GM15510 (cell line): Measurements from ENCODE around the gene TIMP1.

Experiments
- POLR2A ChIP-seq: IDR thresholded peaks from 3 replicates; pipeline ENCODE4 v1.6.1; 2011; ENCODE audit warnings: borderline replicate concordance; ENCODE audit not compliant: insufficient read length; ENCODE audit errors: extremely low read depth

The TIMP1 gene

DNA sequence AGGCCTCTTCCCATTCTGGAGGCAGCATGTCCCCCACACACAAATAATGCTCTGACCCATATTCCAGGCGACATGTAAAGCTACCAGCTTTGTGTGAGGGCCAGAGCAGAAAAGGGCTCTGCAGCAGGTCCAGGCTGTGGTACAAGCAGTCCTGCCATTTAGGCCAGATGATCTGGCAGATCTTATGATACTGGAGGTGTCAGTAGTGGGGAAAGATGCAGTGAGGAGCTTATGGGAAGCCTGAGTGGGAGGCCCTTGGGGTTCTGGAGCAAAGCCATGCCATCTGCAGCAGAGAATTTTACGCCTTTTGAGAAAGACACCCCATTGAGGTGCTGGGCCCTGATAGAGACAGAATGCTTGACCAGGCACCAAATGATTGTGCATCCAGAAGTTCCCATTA lies 29.7 kb downstream of the TIMP1 start:
- no peak for TF ChIP-seq POLR2A

DNA sequence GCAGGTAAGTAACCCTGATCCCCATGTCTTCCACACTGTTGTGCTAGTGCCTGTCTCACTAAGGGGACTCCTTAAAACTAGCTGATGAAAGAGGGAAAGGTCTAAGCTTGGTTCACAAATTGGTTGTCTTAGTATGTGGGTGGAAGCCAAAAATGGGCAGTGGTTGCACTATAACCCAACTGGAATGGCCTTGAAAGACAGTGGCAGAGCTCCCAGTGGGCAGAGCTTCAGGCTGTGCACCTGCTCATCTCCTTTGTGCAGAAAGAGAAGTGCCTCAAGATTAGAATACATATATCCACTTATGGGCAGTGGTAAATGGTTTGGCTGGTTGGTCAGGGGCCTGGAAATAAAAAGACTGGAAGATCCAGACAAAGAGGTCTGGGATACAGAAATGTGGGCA lies 30.2 kb downstream of the TIMP1 start:
- no peak for TF ChIP-seq POLR2A

DNA sequence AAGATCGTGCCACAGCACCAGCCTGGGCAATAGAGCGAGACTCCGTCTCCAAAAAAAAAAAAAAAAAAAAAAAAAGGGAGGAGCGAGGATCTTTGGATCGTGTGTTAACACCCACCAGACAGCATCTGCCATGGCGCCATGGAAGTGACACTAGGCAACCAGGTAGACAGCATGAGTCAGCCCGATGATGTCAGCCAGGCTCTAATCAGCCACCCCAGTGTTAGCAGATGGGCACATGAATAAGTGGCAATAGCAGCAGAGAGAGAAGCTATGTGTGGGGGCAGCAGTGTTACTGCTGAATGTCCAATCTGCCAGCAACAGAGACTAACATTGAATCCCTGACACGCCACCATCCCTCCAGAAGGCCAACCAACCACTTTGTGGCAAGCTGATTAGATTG lies 30.8 kb downstream of the TIMP1 start:
- no peak for TF ChIP-seq POLR2A

DNA sequence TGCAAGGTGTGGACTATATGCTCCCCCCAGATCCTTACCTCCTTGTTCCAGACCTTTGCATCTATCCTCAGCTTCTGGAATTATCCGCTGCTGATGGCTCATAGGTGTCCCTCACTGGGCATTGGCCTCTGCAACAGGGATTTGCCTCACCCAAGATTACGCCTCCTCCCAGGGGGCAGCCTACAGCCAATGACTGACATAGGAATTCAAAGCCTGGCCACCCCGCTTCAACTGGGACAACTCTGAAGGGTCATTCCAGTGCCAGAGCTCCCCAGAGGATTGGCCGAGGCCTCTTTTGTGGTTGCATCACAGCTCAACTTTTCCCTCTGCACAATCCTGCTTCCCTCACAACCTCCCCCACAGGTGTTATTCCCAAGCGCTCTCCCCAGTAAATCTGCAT lies 32.4 kb downstream of the TIMP1 start:
- TF ChIP-seq POLR2A: no peak

DNA sequence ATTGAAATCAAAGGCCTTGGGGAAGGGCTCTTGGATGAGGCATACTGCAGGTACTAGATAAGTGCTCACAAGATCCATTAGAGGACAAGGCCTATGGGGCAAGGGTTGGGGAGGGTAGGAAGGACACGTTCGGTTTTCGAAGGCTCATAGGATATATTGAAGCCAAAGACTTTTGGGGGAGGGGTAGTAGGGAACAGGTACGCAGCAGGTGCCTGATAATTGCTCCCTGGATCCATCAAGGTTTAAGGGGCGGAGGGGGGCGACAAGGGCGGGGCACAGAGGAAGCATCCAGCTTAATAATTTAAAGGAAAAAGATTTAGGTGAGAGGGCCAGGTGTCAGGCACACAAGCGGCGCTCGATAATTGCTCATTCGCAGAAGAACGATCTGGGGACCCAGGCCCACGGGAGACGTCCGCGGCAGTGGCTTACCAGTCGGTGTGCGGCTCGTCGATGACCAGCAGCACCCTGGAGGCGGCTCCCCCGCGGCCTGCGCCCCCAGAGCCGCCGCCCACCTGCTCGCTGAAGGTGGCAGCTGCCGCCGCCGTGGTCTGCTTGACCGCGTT lies 36.8 kb downstream of the TIMP1 start:
- TF ChIP-seq POLR2A: no peak

DNA sequence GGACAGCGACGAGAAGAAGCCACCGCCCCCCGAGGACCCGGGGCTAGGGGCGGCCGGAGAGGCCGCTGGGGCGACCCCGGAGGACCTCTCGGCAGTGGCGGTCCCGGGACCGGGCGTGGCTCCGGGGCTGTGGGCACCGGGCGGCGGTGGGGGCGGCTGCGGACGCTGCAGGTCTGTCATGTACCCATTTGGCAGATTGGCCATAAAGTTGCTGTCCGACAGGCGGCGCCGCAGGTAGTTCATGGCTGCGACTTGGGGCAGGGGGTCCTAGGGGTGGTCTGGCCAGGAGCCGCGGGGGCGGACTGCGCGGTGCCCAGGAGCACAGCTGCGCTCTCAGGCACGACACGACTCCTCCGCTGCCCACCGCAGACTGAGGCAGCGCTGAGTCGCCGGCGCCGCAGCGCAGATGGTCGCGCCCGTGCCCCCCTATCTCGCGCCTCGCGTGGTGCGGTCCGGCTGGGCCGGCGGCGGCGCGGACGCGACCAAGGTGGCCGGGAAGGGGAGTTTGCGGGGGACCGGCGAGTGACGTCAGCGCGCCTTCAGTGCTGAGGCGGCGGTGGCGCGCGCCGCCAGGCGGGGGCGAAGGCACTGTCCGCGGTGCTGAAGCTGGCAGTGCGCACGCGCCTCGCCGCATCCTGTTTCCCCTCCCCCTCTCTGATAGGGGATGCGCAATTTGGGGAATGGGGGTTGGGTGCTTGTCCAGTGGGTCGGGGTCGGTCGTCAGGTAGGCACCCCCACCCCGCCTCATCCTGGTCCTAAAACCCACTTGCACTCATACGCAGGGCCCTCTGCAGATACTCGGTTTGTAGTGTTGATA lies 37.5 kb downstream of the TIMP1 start, which contains the start of gene SYN1:
TSS of gene SYN1 (minus strand) at position 372 of the 817 bp plus-strand sequence. CDS start at position 243, 129 bp downstream.
- no peak for TF ChIP-seq POLR2A

DNA sequence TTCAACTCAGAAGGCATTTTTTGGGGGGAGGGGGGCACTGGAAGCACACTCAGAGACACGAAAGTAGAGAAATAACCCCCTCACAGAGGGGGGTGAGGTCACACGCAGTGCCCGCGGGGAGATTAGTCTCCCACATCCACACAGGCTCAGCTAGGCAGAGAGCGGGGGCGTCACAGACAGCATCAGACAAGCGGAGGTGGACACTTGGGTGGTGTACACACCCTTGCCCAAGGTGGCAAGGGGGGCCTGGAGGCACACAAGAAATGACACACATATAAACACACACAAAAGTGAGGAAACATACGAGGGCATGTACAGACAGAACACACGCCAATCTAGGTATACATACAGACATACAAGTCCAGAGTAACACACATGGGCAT lies 38.1 kb downstream of the TIMP1 start:
- no peak for TF ChIP-seq POLR2A

DNA sequence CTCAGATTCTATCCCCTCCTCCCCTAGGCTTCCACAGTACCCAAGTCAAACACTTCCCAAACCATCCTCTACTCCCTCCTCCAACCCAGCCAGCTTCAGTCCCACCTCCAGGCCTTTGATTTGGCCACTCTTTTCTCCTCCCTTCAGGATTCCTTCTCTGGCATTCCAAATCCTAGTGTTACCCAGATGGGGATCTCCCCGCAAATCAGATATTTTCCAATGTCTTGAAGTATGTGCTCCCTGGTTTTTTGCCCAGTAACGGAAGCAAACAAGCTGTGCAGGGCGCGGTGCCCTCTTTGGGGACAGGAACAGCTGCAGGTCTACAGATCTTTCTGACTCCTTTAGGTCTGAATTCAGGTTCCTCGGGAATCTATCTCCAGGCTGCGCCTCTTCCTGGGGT lies 39.6 kb downstream of the TIMP1 start:
- no peak for TF ChIP-seq POLR2A

DNA sequence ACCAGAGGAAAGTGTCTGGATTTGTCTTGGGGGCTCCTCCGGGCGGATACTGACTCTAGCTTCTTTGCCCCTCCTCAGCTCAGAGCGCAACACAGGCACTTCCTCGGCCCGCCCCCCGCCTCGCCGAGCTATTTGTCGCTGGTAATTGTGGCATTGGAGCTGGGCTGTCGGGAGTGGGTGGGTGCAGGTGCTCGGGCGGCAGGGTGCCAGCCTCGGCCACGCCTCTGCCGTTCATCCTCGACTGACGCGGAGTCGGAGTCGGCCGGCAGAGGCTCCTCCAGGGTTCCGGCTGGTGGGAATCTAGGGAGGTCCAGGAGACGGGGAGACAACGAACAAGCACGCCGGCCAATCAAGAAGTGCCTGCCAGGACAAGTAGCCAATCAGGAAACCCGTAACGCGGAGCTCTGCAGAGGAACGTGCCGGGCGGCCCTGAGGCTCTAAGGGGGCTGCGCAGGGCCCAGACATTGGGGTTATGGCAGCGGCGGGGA lies 41.3 kb downstream of the TIMP1 start:
- TF ChIP-seq POLR2A: no peak

DNA sequence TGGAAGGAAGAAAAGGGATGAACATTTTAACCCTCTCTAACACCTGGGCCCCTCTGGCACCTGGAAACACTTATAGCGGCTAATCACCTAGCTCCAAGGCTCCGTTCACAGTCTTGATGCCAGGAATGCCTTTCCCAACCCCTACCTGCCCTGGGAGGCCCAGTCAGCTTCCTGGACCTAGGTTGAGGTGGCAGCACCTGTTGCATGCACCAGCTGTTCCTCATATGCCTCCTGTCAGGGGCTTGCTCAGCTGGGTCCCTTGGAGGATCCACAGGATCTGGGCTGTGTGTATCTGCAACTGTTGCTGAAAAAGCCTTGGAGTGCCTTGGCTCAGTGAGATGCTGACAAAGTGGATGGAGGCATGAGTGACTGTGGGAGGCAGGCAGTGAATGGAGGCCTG lies 43.1 kb downstream of the TIMP1 start:
- no peak for TF ChIP-seq POLR2A

DNA sequence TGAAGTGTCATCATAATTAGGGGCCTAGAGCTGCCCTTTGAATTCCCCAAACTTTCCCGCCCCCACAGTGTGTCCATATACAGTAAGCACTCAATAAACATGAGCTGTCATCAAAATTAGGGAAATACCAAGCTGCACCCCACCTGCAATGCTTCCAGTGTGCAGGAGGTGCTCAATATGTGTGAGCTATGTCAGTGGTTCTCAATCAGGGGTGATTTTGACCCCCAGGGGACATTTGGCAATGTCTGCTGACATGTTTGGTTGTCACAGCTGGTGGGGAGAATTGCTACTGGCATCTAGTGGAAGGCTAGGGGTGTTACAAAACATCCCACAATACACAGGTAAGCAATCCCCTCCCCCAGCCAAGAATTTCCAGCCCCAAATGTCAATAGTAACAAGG lies 46.7 kb downstream of the TIMP1 start:
- no peak for TF ChIP-seq POLR2A

DNA sequence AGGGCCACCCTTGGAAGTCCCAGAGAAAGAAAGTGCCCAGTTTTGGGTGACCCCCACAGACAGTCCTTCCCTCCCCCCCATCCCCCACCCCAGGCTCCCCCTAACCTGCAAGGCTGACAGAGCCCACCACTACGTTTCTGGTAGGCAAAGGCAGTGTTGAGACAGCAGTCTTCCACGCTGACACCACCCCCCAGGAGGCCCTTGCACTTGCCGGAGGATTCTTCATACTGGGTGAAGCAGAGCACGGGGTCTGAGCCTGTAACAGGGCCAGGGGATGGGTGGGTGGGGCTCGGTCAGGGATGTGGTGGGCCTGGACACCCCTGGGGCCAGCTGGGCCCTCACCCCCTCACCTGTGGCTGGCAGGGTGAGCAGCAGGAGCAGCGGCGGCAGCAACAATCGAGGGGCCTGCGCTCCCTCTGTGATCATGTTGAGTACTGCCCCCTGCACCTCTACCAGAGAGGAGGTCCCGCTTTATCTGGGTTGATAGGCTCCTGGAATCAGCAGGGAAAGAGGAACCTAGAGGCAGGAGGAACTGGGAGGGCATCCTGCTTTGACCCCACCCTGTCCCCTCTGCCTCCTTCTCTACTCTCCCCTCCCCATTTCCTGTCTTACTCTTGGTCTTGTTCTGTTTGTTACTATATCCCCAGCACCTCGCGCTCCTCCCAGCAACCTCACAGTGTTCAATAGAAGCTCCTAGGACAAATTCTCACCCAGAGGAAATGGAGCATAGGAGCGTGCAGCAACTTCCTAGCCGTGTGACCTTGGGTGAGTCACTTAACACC lies 47.4 kb downstream of the TIMP1 start, which contains the start of gene CFP:
TSS of gene CFP (minus strand) at position 512 of the 782 bp plus-strand sequence. CDS start at position 426, 86 bp downstream.
- TF ChIP-seq POLR2A: no peak

DNA sequence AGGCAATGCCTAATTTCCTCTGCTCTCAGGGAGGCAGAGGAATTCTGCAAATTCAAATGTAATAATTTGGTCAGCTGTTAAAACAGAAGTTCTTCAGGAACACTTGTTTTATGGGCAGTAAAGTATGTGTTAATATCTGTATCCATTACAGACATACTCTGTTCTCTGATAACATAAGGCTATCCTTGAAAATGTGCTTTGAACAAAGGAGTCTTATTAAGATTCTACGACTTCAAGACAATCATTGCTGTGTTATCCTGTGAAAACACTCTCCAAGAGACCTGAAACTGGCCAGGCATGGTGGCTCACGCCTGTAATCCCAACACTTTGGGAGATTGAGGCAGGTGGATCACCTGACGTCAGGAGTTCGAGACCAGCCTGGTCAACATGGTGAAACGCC lies 49.4 kb downstream of the TIMP1 start:
- TF ChIP-seq POLR2A: no peak

DNA sequence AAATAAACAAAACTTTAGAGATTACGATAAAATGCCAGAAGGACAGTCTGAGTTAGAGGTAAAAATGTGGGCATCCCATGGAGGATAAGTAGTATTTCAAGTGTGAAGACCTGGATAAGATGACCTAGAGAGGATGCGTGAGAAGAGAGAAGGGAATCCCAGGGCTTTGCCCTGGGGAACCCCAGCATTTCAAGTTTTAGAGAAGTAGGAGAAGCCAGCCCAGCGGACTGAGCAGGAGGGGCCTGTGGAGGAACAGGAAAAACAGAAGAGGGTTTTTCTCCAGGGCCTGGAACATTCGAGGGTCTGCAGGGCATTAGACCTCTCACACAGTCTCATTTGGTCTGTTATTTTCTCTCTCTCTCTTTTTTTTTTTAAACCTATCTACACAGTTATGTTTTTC lies 50.4 kb downstream of the TIMP1 start:
- TF ChIP-seq POLR2A: no peak

DNA sequence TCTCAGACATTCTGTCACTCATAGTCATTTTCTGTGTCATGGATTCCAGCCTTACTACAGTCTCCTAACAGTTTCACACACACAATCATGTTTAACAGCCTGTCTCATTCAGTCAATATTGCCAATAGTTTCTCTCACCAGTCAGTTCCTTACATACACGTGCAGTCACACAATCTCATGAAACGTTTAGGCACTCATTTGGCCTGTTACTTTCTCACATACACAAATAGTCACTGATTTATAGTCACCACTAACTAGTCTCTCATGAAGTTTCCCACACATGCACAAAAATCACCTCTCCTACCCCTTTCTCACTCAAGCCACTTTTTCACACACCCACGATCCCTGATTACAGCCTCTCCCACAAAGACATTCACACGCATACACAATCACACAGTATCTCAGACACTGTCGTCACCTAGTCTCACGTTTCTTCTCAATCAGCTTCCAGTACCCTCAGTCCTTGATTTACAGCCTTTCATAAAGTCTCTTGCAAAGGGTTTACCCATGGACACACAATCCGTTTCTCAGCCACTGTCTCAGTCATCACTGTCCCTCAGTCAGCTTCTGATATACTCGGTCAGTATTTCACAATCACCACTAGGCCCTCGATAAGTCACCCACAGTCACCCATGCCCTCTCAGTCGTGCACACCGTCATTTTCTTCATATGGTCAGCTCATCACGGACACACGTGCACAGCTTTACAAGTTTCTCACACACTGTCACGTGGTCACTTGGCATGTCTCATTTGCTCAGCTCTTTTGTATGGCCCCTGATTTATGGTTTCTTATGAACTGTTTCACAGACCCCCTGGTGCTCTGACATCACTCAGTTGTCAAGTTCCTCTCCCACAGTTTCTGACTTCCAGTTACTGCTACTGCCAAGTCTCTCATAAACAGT lies 51.7 kb downstream of the TIMP1 start:
- no peak for TF ChIP-seq POLR2A

DNA sequence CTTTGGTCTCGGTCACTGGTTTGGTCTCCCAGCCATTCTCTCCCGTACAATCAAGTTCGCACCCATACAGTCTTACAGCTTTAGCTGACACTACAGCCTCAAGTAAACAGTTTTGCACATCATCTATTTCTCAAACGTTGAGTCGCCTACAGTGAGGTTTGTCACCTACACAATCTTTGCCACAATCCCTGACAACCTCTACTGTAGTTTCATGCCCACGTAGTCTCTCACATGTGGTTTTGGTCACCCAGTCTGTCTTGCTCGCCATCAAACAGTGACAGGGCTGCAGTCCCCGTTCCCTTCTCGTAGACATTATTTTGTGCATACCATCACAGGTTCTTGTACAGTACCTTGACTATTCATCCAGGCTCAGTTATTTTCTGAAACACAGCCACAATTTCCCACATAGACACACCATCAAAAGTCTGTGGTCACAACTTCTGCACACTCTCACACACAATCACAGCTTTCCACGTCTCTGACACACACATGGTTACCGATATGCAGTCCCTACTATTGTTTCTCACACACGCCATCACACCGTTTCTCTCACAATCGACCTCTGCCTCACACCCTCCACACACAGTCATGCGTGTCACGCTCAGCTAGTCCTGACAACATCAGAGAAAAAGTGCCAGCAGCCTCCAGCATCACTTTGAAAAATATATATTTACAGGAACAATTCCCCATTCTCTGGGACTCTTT lies 52.8 kb downstream of the TIMP1 start:
- no peak for TF ChIP-seq POLR2A
